ENCODE data around the gene NUDT1.

Gene NUDT1

DNA sequence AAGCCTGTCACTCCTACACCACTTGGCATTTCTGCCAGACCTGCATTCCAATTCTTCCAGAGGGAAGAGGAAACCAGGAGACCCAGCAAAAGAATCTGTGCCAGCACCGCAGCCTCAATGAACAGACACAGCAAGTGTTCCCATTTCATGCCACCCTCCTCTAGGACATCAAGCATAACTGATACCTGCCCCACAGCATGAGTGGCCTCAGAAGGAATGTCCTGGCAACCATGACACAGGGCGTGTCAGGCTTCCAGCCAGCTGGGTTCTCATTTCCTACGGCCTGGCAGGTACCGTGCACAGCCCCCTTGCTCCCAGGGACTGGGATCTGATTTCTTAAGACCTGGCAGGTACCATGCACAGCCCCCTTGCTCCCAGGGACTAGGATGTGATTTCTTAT, 17.1 kb upstream of the NUDT1 start:
- TF ChIP-seq, protein P1, sequence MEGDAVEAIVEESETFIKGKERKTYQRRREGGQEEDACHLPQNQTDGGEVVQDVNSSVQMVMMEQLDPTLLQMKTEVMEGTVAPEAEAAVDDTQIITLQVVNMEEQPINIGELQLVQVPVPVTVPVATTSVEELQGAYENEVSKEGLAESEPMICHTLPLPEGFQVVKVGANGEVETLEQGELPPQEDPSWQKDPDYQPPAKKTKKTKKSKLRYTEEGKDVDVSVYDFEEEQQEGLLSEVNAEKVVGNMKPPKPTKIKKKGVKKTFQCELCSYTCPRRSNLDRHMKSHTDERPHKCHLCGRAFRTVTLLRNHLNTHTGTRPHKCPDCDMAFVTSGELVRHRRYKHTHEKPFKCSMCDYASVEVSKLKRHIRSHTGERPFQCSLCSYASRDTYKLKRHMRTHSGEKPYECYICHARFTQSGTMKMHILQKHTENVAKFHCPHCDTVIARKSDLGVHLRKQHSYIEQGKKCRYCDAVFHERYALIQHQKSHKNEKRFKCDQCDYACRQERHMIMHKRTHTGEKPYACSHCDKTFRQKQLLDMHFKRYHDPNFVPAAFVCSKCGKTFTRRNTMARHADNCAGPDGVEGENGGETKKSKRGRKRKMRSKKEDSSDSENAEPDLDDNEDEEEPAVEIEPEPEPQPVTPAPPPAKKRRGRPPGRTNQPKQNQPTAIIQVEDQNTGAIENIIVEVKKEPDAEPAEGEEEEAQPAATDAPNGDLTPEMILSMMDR (IDR thresholded peaks at IDR 0.05; ENCODE audit: low read depth, low read length) = no peak
- H3K4me3 ChIP-seq (ENCODE audit: low read depth, low read length) = no peak overlapping the region

DNA sequence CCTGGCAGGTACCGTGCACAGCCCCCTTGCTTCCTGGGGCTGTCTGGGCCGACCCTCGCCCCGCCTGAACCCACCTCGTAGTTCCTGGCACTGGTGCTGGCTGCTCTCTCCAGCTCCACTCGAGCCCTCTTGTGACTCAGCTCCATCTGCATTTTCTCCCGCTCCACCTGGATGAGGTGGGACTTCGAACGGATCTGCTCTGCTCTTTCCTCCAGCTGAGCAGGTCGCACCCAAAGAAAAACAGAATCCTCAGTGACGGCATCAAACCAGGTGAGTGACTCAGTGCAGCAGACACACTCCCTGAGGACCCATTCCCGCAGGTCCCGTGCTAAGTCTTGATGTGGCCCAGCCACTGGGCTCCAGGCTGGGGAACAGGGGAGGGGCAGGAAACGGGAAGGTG, 16.7 kb upstream of the NUDT1 start:
- TF ChIP-seq, protein P1 (IDR thresholded peaks at IDR 0.05; ENCODE audit: low read depth, low read length) = no peak
- no peak overlapping the region for H3K4me3 ChIP-seq (ENCODE audit: low read depth, low read length)

DNA sequence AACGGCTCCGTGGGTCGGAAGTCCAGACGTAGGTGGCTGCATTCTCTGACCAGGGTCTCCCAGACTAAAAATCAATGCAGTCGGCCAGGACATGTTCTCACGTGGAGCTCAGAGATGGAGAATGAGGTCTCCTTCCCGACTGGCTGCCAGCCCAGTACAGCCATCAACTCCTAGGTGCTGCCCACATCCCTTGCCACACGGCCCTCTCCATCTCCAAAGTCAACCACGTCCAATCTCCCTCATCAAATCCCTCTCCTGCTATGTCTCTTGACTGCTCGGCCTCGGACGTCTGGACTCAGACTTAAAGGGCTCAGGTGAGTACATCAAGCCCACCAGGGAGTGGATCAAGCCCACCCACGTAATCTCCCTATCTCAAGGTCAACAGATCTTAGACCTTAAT, 16.2 kb upstream of the NUDT1 start:
- H3K4me3 ChIP-seq (ENCODE audit: low read depth, low read length) = no peak overlapping the region
- TF ChIP-seq, protein P1 (IDR thresholded peaks at IDR 0.05; ENCODE audit: low read depth, low read length) = no peak

DNA sequence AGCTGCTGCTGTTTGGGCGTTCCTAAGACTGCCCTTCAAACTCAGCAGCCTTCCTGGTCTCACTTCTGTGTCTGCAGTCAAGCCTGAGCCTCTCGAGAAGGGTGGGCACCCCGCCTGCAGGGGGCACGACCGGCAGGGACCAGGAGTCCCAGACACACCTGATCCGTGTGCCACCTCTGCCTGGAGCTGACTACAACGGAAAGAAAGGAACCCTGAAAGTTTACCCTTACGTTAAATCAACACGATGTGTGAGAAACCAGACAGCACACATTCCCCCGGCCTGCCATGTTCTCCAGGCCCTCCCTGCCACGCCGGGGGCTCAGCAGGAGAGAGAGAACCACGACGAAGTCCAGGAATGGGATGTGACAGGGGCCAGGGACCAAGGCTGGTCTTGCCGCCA, 14.3 kb upstream of the NUDT1 start:
- TF ChIP-seq, protein P1 (IDR thresholded peaks at IDR 0.05; ENCODE audit: low read depth, low read length) = no peak
- no peak overlapping the region for H3K4me3 ChIP-seq (ENCODE audit: low read depth, low read length)

DNA sequence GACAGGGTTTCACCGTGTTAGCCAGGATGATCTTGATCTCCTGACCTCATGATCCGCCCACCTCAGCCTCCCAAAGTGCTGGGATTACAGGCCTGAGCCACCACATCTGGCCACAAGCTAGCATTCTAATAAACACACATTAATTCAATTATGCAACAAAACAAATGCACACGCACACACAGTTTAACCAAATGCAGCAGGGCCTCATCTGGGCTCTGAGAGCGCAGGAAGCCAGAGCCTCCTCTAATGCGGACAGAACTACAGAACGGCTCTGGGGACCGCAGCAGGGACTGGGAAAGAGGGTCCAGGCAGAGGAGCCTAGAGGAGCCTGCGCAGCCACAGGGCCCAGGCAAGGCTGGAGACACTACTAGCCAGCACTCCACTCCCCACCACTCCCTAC, 13.1 kb upstream of the NUDT1 start:
- H3K4me3 ChIP-seq (ENCODE audit: low read depth, low read length) = no peak overlapping the region
- TF ChIP-seq, protein P1 (IDR thresholded peaks at IDR 0.05; ENCODE audit: low read depth, low read length) = no peak

DNA sequence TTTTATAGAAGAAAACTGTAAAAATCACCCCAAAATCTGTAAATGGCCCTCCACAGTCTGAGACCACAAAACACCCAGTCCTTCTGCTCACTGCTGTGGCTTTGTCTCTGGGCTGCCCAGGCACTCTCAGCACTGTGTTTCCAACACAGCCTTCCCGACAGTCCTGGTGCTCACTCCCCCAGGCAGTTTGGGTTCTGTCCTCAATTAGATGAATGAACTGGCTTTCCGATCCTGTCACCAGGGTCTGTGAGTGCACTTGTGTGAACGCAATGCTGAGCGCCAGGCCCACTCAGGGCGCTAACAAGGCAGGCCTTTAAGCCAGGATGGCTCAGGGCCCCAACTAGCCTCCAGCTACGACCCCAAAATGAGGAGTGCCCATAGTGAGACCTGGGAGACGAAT, 12.6 kb upstream of the NUDT1 start:
- no peak overlapping the region for H3K4me3 ChIP-seq (ENCODE audit: low read depth, low read length)
- TF ChIP-seq, protein P1 (IDR thresholded peaks at IDR 0.05; ENCODE audit: low read depth, low read length) = no peak

DNA sequence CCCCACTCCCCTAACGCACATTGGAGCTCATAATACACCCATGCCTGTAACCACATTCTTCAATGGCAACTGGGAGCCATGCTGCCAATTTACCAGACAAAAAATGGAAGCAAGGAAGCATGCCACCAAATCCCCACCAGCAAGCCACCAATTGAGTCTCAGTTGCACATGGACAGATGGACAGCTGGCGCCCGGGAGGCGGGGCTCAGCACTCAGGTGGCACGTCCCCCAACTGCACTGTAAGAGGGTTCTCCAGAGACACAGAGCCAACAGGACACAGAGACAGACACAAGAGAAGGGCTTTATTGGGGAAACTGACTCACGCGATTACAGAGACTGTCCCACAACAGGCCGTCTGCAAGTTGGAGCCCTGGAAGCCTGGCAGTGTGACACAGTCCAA, 11.8 kb upstream of the NUDT1 start:
- TF ChIP-seq, protein P1 (IDR thresholded peaks at IDR 0.05; ENCODE audit: low read depth, low read length) = no peak
- no peak overlapping the region for H3K4me3 ChIP-seq (ENCODE audit: low read depth, low read length)
